CD4-positive, alpha-beta T cell treated with Interleukin-2 at 100 ng/mL for 4 hours (primary cell): ENCODE data around the gene SCN4A.
"Not testable (repeated sequence)": the region's sequence is repeated elsewhere in the genome, so short reads cannot be mapped to it uniquely, and the experiment has no call there.

Experiments used
- DNase-seq: peaks from one replicate; pipeline ENCODE4 v3.0.0-alpha.2; 2020; ENCODE audit warnings: low spot score

Gene SCN4A

GRCh38 chr17:63972796-63973195 lies at the start of gene SCN4A:
SCN4A (minus strand) TSS chr17:63972918; CDS start chr17:63972841, 77 bp downstream.
- DNase-seq, result no peak

GRCh38 chr17:64020056-64020766 lies 47.5 kb upstream of the SCN4A start, which contains the start of gene ICAM2:
ICAM2 (minus strand) TSS chr17:64020633; CDS start chr17:64006691, 13,942 bp downstream.
- DNase-seq, result peak; percentile 95

GRCh38 chr17:64019551-64019961 lies 46.8 kb upstream of the SCN4A start:
- not testable (repeated sequence) for DNase-seq

GRCh38 chr17:64017381-64017980 lies 44.8 kb upstream of the SCN4A start:
- peak; percentile 24 for DNase-seq

GRCh38 chr17:64016974-64017373 lies 44.3 kb upstream of the SCN4A start:
- no peak for DNase-seq

GRCh38 chr17:64016231-64016784 lies 43.6 kb upstream of the SCN4A start:
- peak; percentile 38 for DNase-seq

- no peak for DNase-seq
These were observed 42.7 kb upstream of the SCN4A start for GRCh38 chr17:64015447-64015846.

- no peak for DNase-seq
These were observed 37.1 kb upstream of the SCN4A start for GRCh38 chr17:64009571-64010402.

GRCh38 chr17:64008830-64009229 lies 36.1 kb upstream of the SCN4A start:
- no peak for DNase-seq

- no peak for DNase-seq
These were observed 35.6 kb upstream of the SCN4A start for GRCh38 chr17:64008346-64008745.

- DNase-seq, result no peak
These were observed 35.1 kb upstream of the SCN4A start for GRCh38 chr17:64007838-64008282.

GRCh38 chr17:64007089-64007837 lies 34.5 kb upstream of the SCN4A start:
- DNase-seq, result not testable (repeated sequence)

- DNase-seq, result no peak
These were observed 33.8 kb upstream of the SCN4A start for GRCh38 chr17:64006361-64007088.

- no peak for DNase-seq
These were observed 33.0 kb upstream of the SCN4A start for GRCh38 chr17:64005734-64006167.

- DNase-seq, result no peak
These were observed 32.4 kb upstream of the SCN4A start for GRCh38 chr17:64004903-64005733.

- DNase-seq, result no peak
These were observed 31.6 kb upstream of the SCN4A start for GRCh38 chr17:64004218-64004770.

GRCh38 chr17:64003526-64004121 lies 30.9 kb upstream of the SCN4A start:
- DNase-seq, result no peak

GRCh38 chr17:64002658-64003525 lies 30.2 kb upstream of the SCN4A start:
- DNase-seq, result no peak
